HUES6 (cell line): ENCODE data around the gene ZNF382.

ENCODE experiments used
- H3K27ac ChIP-seq: 2 replicates; pipeline ENCODE4 v1.7.0; 2013; ENCODE audit warnings: low read depth, mild to moderate bottlenecking, low read length, inconsistent platforms
- H3K27me3 ChIP-seq: 2 replicates; pipeline ENCODE4 v1.6.1; 2013; ENCODE audit warnings: low read length; ENCODE audit not compliant: control insufficient read depth, insufficient read depth
- H3K36me3 ChIP-seq: 2 replicates; pipeline ENCODE4 v1.6.1; 2013; ENCODE audit warnings: low read length; ENCODE audit not compliant: control insufficient read depth, insufficient read depth
- H3K4me1 ChIP-seq: 2 replicates; pipeline ENCODE4 v1.6.1; 2013; ENCODE audit warnings: low read length; ENCODE audit not compliant: control insufficient read depth, insufficient read depth
- H3K4me3 ChIP-seq: 2 replicates; pipeline ENCODE4 v1.5.1; 2013; ENCODE audit warnings: low read depth, low read length
- H3K9ac ChIP-seq: one replicate; pipeline ENCODE4 v1.6.1; 2013; ENCODE audit warnings: mild to moderate bottlenecking, low read length
- H3K9me3 ChIP-seq: 2 replicates; pipeline ENCODE4 v1.6.1; 2013; ENCODE audit warnings: low read depth, low read length; ENCODE audit not compliant: control insufficient read depth, insufficient read depth

ZNF382 gene

GRCh38 chr19:36604656-36605100 lies 435 bp upstream of the ZNF382 start:
- H3K9me3 ChIP-seq, result peaks cover 5% of the 10 kb centered on the region; the same call in 1 of the 2 replicates
- H3K27ac ChIP-seq, result no peak overlapping the region
- H3K36me3 ChIP-seq, result peaks cover 11% of the 10 kb centered on the region
- 0 out of 2 replicates have a peak, but pooled peaks cover 2% of the 10 kb centered on the region for H3K4me1 ChIP-seq
- H3K9ac ChIP-seq, result peak overlapping the region; percentile 61
- peaks cover 2% of the 10 kb centered on the region; the same call in 1 of the 2 replicates for H3K27me3 ChIP-seq
- H3K4me3 ChIP-seq, result peak overlapping the region; percentile 91

GRCh38 chr19:36605877-36606478 lies 865 bp downstream of the ZNF382 start:
- peak overlapping the region; percentile 91 for H3K4me3 ChIP-seq
- no peak overlapping the region for H3K27ac ChIP-seq
- H3K9me3 ChIP-seq, result peaks cover 6% of the 10 kb centered on the region; the same call in 1 of the 2 replicates
- 0 out of 2 replicates have a peak, but pooled peaks cover 2% of the 10 kb centered on the region for H3K4me1 ChIP-seq
- peak overlapping the region; percentile 61 for H3K9ac ChIP-seq
- H3K36me3 ChIP-seq, result peaks cover 21% of the 10 kb centered on the region
- peaks cover 2% of the 10 kb centered on the region; the same call in 1 of the 2 replicates for H3K27me3 ChIP-seq

DNA sequence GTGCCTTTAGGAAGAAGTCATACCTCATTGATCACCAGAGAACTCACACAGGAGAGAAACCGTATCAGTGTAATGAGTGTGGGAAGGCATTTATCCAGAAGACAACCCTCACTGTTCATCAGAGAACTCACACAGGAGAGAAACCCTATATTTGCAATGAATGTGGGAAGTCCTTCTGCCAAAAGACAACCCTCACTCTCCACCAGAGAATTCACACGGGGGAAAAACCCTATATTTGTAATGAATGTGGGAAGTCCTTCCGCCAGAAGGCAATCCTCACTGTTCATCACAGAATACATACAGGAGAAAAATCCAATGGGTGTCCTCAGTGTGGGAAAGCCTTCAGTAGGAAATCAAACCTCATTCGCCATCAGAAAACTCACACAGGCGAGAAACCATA lies 21.9 kb downstream of the ZNF382 start:
- Histone ChIP-seq H3K9me3 (peaks cover 89% of the 10 kb centered on the region), H3K27ac (no peak overlapping the region), H3K4me3 (no peak overlapping the region), H3K9ac (no peak overlapping the region), H3K4me1 (no peaks in the 10 kb centered on the region), H3K27me3 (no peaks in the 10 kb centered on the region), H3K36me3 (peaks cover 23% of the 10 kb centered on the region)

- Histone ChIP-seq H3K4me3 (no peak overlapping the region), H3K9me3 (peaks cover 87% of the 10 kb centered on the region), H3K9ac (no peak overlapping the region), H3K36me3 (peaks cover 17% of the 10 kb centered on the region), H3K27ac (no peak overlapping the region), H3K4me1 (no peaks in the 10 kb centered on the region), H3K27me3 (no peaks in the 10 kb centered on the region)
These were observed 30.2 kb downstream of the ZNF382 start for GRCh38 chr19:36635342-36635741.

DNA sequence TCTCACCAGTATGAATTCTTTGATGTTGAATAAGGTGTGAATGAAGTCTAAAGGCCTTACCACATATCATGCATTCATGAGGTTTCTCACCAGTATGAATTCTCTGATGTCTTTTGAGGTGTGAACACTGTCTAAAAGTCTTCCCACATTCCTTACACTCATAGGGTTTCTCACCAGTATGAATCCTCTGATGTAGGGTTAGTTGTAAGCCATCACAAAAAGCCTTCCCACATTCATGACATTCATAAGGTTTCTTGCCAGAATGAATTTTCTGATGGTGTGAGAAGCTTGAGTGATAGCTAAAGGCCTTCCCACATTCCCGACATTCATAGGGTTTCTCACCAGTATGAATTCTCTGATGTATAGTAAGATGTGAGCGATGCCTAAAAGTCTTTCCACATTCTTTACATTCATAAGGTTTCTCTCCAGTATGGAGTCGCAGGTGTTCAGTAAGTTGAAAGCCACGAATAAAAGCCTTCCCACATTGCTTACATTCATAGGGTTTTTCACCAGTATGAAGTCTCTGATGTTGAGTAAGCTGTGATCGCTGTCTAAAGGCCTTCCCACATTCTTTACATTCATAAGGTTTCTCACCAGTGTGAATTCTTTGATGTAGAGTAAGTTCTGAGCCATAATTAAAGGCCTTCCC lies 33.9 kb downstream of the ZNF382 start:
- H3K9ac ChIP-seq, result no peak overlapping the region
- H3K27ac ChIP-seq, result no peak overlapping the region
- no peak overlapping the region for H3K4me3 ChIP-seq
- H3K4me1 ChIP-seq, result no peaks in the 10 kb centered on the region
- no peaks in the 10 kb centered on the region for H3K27me3 ChIP-seq
- H3K36me3 ChIP-seq, result peaks cover 17% of the 10 kb centered on the region
- peaks cover 85% of the 10 kb centered on the region for H3K9me3 ChIP-seq

DNA sequence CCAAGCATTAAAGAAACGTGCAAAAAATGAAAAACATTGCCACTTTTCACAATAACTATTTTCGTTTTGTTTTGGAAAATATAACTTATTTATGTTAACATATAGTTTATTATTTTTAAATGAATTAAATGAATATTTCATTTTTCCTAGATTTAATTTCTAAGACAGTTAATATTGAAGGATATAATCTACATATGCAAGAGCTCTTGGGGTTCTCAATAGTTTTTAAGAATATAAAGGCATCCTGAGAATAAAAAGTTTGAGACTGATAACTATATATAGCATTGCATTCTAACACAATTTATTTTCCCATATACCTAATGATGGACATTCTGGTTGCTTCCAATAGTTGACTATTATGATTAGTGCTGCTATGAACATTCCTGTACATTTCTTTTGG lies 41.6 kb downstream of the ZNF382 start:
- H3K9ac ChIP-seq, result no peak overlapping the region
- peaks cover 32% of the 10 kb centered on the region for H3K36me3 ChIP-seq
- H3K9me3 ChIP-seq, result peaks cover 63% of the 10 kb centered on the region
- H3K4me3 ChIP-seq, result no peak overlapping the region
- no peaks in the 10 kb centered on the region for H3K4me1 ChIP-seq
- H3K27me3 ChIP-seq, result no peaks in the 10 kb centered on the region
- H3K27ac ChIP-seq, result no peak overlapping the region

GRCh38 chr19:36652958-36653357 lies 47.8 kb downstream of the ZNF382 start:
- no peaks in the 10 kb centered on the region for H3K27me3 ChIP-seq
- H3K9me3 ChIP-seq, result peaks cover 50% of the 10 kb centered on the region
- peaks cover 55% of the 10 kb centered on the region for H3K36me3 ChIP-seq
- no peak overlapping the region for H3K9ac ChIP-seq
- H3K4me1 ChIP-seq, result no peaks in the 10 kb centered on the region
- H3K4me3 ChIP-seq, result no peak overlapping the region
- H3K27ac ChIP-seq, result no peak overlapping the region

- Histone ChIP-seq H3K4me1 (no peaks in the 10 kb centered on the region), H3K9ac (no peak overlapping the region), H3K4me3 (peak overlapping the region; percentile 82), H3K9me3 (peaks cover 11% of the 10 kb centered on the region; the same call in 1 of the 2 replicates), H3K27me3 (no peaks in the 10 kb centered on the region), H3K27ac (no peak overlapping the region), H3K36me3 (peaks cover 10% of the 10 kb centered on the region)
These were observed 60.7 kb downstream of the ZNF382 start for GRCh38 chr19:36665832-36666231.

DNA sequence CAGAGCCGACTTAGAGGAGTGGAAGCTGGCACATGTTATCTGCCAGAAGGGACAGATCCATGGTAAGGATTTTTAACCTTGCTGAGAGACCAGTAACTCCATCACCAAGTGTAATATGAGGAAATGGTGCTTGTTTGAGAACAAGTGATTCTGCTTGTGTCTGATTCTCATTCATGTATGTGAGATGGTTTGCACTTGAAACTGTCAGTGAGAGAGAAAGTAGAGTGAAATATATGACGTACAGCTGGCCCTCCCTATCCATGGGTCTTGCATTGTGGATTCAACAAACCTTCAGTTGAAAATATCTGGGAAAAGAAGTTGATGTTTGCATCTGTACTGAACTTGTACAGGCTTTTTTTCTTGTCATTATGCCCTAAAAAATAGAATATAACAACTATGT lies 63.5 kb downstream of the ZNF382 start:
- Histone ChIP-seq H3K27ac (no peak overlapping the region), H3K27me3 (no peaks in the 10 kb centered on the region), H3K4me1 (no peaks in the 10 kb centered on the region), H3K9me3 (peaks cover 20% of the 10 kb centered on the region; the same call in 1 of the 2 replicates), H3K4me3 (peak overlapping the region; percentile 22; the same call in 1 of the 2 replicates), H3K9ac (no peak overlapping the region), H3K36me3 (peaks cover 13% of the 10 kb centered on the region; the same call in 1 of the 2 replicates)

- Histone ChIP-seq H3K27me3 (no peaks in the 10 kb centered on the region), H3K9me3 (peaks cover 23% of the 10 kb centered on the region; the same call in 1 of the 2 replicates), H3K9ac (no peak overlapping the region), H3K4me1 (no peaks in the 10 kb centered on the region), H3K27ac (no peak overlapping the region), H3K4me3 (no peak overlapping the region), H3K36me3 (peaks cover 8% of the 10 kb centered on the region; the same call in 1 of the 2 replicates)
These were observed 67.3 kb downstream of the ZNF382 start for GRCh38 chr19:36672368-36672767.

DNA sequence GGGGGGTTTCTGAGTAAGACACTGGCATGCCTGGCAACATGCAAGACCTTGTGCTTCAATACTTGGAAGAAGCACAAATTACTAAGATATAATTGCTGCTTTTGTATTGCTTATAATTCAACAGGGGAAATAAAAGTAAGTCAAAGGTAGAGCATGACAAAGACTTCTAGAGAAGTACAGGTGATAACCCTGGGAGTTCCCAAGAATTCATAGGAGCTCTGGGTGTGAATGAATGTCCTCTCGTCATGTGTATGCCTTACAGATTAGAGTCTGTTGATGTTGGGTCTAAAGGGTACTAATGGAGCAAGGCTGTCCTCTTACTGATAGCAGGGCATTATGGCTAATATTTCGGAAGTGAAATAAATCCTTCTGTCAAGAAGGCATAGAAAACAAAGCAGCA lies 69.1 kb downstream of the ZNF382 start:
- no peak overlapping the region for H3K9ac ChIP-seq
- no peak overlapping the region for H3K4me3 ChIP-seq
- peaks cover 20% of the 10 kb centered on the region; the same call in 1 of the 2 replicates for H3K9me3 ChIP-seq
- H3K36me3 ChIP-seq, result peaks cover 18% of the 10 kb centered on the region
- H3K4me1 ChIP-seq, result no peaks in the 10 kb centered on the region
- no peaks in the 10 kb centered on the region for H3K27me3 ChIP-seq
- H3K27ac ChIP-seq, result no peak overlapping the region
